IPS-18a (cell line): ENCODE results near the gene HMX2.

Experiments
- H3K27ac ChIP-seq: one replicate; pipeline ENCODE4 v1.5.1; 2013; ENCODE audit warnings: low read length
- H3K27me3 ChIP-seq: one replicate; pipeline ENCODE4 v1.6.1; 2013; ENCODE audit warnings: mild to moderate bottlenecking, low read length; ENCODE audit not compliant: control insufficient read depth, insufficient read depth
- H3K36me3 ChIP-seq: one replicate; pipeline ENCODE4 v1.6.1; 2013; ENCODE audit warnings: low read depth, low read length; ENCODE audit not compliant: control insufficient read depth
- H3K4me1 ChIP-seq: one replicate; pipeline ENCODE4 v1.6.1; 2013; ENCODE audit warnings: low read depth, low read length; ENCODE audit not compliant: control insufficient read depth
- H3K4me3 ChIP-seq: one replicate; pipeline ENCODE4 v1.5.1; 2013; ENCODE audit warnings: low read length
- H3K9ac ChIP-seq: one replicate; pipeline ENCODE4 v1.6.1; 2013; ENCODE audit warnings: mild to moderate bottlenecking, low read length, moderate library complexity
- H3K9me3 ChIP-seq: one replicate; pipeline ENCODE4 v1.6.1; 2013; ENCODE audit warnings: low read depth, low read length; ENCODE audit not compliant: control insufficient read depth

Gene HMX2

DNA sequence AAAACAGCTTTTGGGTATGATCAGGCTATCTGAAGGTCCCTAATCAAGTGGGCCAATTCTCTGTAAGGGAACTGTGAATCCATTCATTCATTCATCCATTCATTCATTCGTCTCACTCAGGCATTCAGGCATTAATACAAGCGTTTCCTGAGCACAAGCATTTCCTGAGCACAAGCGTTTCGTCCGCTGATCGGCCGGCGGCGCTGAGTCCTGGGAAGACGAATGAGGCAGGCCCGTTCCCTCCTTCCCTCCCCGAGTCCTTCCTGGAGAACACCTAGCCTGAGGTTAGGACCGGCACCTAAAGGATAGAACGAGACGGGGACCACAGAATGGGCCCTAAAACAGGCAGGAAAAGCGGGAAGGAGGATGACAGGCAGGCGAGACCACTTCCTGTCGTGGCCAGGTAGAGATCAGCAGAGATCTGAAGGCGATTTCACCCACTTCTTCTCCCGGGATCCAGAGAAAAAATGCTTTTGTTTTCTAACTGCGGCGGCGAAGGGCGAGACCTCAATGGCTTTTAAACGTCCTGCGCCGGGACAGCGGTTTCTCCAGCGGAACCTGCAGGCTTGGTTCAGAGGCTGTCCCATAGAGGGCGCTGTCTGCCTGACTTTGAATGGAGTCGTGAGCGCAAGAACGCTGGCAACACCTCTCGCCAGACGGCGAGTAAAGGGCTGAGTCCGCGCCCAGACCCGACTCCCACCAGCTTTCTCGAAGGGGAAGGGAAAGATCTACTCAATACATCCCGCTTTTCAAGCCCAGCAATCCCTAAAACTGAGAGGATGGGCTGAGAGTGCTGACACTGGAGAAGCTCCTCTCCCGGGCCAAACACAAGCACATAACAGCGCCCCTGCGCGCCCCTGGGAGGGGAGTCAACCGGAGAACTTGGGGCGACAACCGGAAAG is 15.1 kb upstream of the HMX2 start:
- no peaks in the 10 kb centered on the region for H3K36me3 ChIP-seq
- peaks cover 96% of the 10 kb centered on the region for H3K27me3 ChIP-seq
- no peaks in the 10 kb centered on the region for H3K9me3 ChIP-seq
- H3K4me1 ChIP-seq, result peaks cover 19% of the 10 kb centered on the region
- peak overlapping the region; percentile 57 for H3K4me3 ChIP-seq
- H3K9ac ChIP-seq, result no peak overlapping the region
- no peak overlapping the region for H3K27ac ChIP-seq

GRCh38 chr10:123133541-123134342 is 14.2 kb upstream of the HMX2 start:
- peak overlapping the region; percentile 57 for H3K4me3 ChIP-seq
- H3K4me1 ChIP-seq, result peaks cover 20% of the 10 kb centered on the region
- H3K9ac ChIP-seq, result no peak overlapping the region
- no peaks in the 10 kb centered on the region for H3K36me3 ChIP-seq
- no peaks in the 10 kb centered on the region for H3K9me3 ChIP-seq
- no peak overlapping the region for H3K27ac ChIP-seq
- peaks cover 100% of the 10 kb centered on the region for H3K27me3 ChIP-seq

GRCh38 chr10:123134343-123134914 is 13.5 kb upstream of the HMX2 start:
- peaks cover 100% of the 10 kb centered on the region for H3K27me3 ChIP-seq
- H3K9ac ChIP-seq, result no peak overlapping the region
- no peaks in the 10 kb centered on the region for H3K36me3 ChIP-seq
- peak overlapping the region; percentile 57 for H3K4me3 ChIP-seq
- peaks cover 24% of the 10 kb centered on the region for H3K4me1 ChIP-seq
- no peaks in the 10 kb centered on the region for H3K9me3 ChIP-seq
- no peak overlapping the region for H3K27ac ChIP-seq

DNA sequence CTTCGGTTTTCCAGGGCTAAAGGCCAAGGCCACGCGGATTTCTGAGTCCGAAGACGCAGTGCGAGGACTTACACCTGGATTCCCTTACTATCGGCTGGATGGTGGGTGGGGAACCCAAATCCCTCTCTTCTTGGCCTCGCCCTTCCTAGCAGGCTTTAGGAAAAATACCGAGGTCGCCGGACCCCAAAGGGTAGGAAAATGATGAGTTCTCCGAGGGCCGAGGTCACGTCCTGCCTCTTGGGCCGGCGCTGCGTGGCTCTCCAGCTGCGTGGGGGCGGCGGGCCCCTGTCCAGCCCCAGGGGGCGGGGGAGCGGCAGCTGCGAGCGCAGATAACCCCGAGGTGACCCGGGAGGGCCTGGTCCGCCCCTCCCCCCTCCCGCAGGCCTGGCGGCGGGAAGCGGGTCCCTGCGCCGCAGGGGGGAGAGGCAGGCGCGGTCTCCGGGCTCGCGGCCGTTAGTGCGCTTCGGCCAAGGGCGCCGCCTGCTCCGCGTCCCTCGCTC is 13.0 kb upstream of the HMX2 start:
- Histone ChIP-seq H3K4me1 (peaks cover 29% of the 10 kb centered on the region), H3K36me3 (no peaks in the 10 kb centered on the region), H3K27me3 (peaks cover 100% of the 10 kb centered on the region), H3K9me3 (no peaks in the 10 kb centered on the region), H3K27ac (no peak overlapping the region), H3K9ac (no peak overlapping the region), H3K4me3 (peak overlapping the region; percentile 55)

DNA sequence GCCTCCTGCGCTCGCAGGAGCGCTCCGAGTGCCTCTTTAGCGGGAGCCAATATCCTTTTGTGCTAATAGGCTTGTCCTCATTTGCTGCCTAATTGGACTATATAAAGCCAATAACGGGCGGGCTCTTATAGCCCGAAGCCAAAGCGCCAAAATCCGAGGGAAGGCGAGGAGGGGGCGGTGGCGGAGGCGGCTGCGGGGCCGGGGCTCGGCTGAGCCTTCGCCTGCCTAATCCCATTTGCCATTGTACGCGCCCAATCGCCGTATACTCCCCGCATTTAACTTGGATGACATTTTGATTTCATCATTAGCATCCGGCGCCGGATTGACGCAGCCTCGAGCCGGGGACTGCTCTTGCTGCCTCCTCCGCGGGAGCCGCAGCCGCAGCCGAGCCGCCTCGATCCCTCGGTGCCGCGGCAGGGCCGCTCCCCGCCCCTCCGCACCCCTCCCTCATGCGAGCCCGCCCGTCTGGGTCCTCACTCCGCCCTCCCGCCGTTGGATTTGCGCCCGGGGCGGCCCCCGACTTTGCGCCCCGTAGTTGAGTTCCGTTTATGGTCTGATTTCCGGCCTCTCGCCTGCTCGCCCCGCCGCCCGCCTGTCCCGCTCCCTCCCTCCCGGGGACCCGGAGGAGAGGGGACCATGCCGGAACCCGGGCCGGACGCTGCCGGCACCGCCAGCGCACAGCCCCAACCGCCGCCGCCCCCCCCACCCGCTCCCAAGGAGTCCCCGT is 12.4 kb upstream of the HMX2 start, which contains the start of gene HMX3:
TSS of gene HMX3 (plus strand) at position 556 of the 727 bp plus-strand sequence. CDS start at position 637, 81 bp downstream.
- no peaks in the 10 kb centered on the region for H3K36me3 ChIP-seq
- peaks cover 100% of the 10 kb centered on the region for H3K27me3 ChIP-seq
- no peak within 1 kb of the TSS for H3K27ac ChIP-seq
- H3K9ac ChIP-seq, result no peak within 1 kb of the TSS
- no peaks in the 10 kb centered on the region for H3K9me3 ChIP-seq
- peak within 1 kb of the TSS; percentile 55 for H3K4me3 ChIP-seq
- peaks cover 29% of the 10 kb centered on the region for H3K4me1 ChIP-seq

DNA sequence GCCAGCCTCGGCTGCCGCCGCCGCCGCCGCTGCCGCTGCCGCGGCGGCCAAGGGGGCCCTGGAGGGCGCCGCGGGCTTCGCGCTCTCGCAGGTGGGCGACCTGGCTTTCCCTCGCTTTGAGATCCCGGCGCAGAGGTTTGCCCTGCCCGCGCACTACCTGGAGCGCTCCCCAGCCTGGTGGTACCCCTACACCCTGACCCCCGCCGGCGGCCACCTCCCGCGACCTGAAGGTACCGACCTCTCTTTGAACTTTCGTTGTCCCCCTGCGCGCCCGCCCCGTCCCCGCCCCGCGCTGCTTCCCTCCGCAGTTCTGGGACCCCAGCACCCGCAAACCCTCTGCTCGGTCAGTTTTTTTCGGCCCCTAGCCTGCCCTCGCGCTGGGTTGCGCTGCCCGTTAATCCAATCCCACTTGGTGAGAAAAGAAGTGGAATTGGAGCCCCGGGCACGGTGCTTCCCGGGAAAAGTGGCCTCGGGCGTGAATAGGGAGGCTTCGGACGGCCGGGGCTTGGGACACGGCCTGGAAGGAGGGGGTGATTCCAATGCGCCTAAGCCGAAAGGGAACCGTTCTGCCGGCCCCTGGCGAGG is 11.6 kb upstream of the HMX2 start:
- peaks cover 100% of the 10 kb centered on the region for H3K27me3 ChIP-seq
- no peaks in the 10 kb centered on the region for H3K9me3 ChIP-seq
- H3K36me3 ChIP-seq, result no peaks in the 10 kb centered on the region
- H3K4me1 ChIP-seq, result peaks cover 29% of the 10 kb centered on the region
- no peak overlapping the region for H3K27ac ChIP-seq
- no peak overlapping the region for H3K9ac ChIP-seq
- H3K4me3 ChIP-seq, result peak overlapping the region; percentile 55

GRCh38 chr10:123136806-123137642 is 10.9 kb upstream of the HMX2 start:
- Histone ChIP-seq H3K9ac (no peak overlapping the region), H3K4me3 (peak overlapping the region; percentile 55), H3K27ac (no peak overlapping the region), H3K27me3 (peaks cover 100% of the 10 kb centered on the region), H3K36me3 (no peaks in the 10 kb centered on the region), H3K4me1 (peaks cover 29% of the 10 kb centered on the region), H3K9me3 (no peaks in the 10 kb centered on the region)

GRCh38 chr10:123139165-123139520 is 8.8 kb upstream of the HMX2 start:
- Histone ChIP-seq H3K27me3 (peaks cover 100% of the 10 kb centered on the region), H3K4me1 (peaks cover 30% of the 10 kb centered on the region), H3K27ac (no peak overlapping the region), H3K36me3 (no peaks in the 10 kb centered on the region), H3K4me3 (peak overlapping the region; percentile 26), H3K9ac (no peak overlapping the region), H3K9me3 (no peaks in the 10 kb centered on the region)

DNA sequence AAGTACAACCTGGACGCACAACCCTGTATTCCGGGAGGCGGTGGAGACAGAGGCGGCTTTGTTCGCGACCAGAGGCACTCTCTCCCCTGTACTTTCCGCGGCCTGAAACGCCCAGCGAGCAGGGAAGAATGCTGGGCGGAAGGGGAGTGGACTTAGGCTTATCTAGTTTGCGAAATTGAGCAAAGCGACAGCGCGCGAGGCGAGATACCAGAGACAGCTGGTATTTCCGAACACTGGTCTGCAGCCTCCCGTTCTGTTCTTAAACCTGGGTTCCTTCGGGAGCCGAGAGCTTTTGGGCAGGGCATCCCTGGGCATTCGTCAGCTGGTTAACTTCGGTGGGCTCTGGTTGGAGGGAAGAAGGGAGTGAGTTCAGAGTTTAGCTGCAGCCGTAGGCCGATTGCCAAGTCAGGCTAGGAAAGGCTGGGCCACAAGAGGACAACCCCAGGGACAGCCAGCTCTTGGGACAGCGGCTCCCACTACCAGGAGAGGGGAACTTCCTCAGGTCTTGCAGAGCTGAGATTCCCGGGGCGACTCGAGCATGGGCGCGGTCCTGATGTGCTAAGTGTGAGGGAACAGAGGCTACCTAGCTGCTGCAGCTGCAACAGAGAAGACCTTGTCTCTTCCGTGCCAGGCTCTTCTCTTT is 8.3 kb upstream of the HMX2 start:
- no peaks in the 10 kb centered on the region for H3K36me3 ChIP-seq
- H3K27ac ChIP-seq, result no peak overlapping the region
- H3K9me3 ChIP-seq, result no peaks in the 10 kb centered on the region
- H3K9ac ChIP-seq, result no peak overlapping the region
- peaks cover 100% of the 10 kb centered on the region for H3K27me3 ChIP-seq
- peak overlapping the region; percentile 26 for H3K4me3 ChIP-seq
- H3K4me1 ChIP-seq, result peaks cover 28% of the 10 kb centered on the region
